ENCODE data around the gene CPTP.

Gene CPTP

GRCh38 chr1:1297802-1298424 is 26.7 kb upstream of the CPTP start:
- no peak overlapping the region for H3K4me3 ChIP-seq (ENCODE audit: low read depth, low read length)
- TF ChIP-seq CTCF (conservative IDR thresholded peaks at IDR 0.05; ENCODE audit: low read depth, low read length): no peak
- no peak for DNase-seq (ENCODE audit: low read depth)

GRCh38 chr1:1298861-1299685 is 25.5 kb upstream of the CPTP start:
- no peak for TF ChIP-seq CTCF (conservative IDR thresholded peaks at IDR 0.05; ENCODE audit: low read depth, low read length)
- no peak for DNase-seq (ENCODE audit: low read depth)
- H3K4me3 ChIP-seq (ENCODE audit: low read depth, low read length): no peak overlapping the region

GRCh38 chr1:1299686-1300351 is 24.8 kb upstream of the CPTP start:
- DNase-seq (ENCODE audit: low read depth): no peak
- TF ChIP-seq CTCF (conservative IDR thresholded peaks at IDR 0.05; ENCODE audit: low read depth, low read length): peak; percentile 47

GRCh38 chr1:1300352-1300739 is 24.3 kb upstream of the CPTP start:
- DNase-seq (ENCODE audit: low read depth): no peak
- TF ChIP-seq CTCF (conservative IDR thresholded peaks at IDR 0.05; ENCODE audit: low read depth, low read length): no peak
- no peak overlapping the region for H3K4me3 ChIP-seq (ENCODE audit: low read depth, low read length)

More at GRCh38 chr1:1299686-1300351, 24.8 kb upstream of the CPTP start:
- no peak overlapping the region for H3K4me3 ChIP-seq (ENCODE audit: low read depth, low read length)

GRCh38 chr1:1302006-1302430 is 22.6 kb upstream of the CPTP start:
- peak; percentile 66 for TF ChIP-seq CTCF (conservative IDR thresholded peaks at IDR 0.05; ENCODE audit: low read depth, low read length)
- H3K4me3 ChIP-seq (ENCODE audit: low read depth, low read length): no peak overlapping the region
- no peak for DNase-seq (ENCODE audit: low read depth)

- DNase-seq (ENCODE audit: low read depth): no peak
- no peak for TF ChIP-seq CTCF (conservative IDR thresholded peaks at IDR 0.05; ENCODE audit: low read depth, low read length)
- H3K4me3 ChIP-seq (ENCODE audit: low read depth, low read length): no peak overlapping the region
Observed at GRCh38 chr1:1302951-1303509, 21.6 kb upstream of the CPTP start.

Data from choroid plexus epithelial cell (primary cell).